ENCODE measurements around the gene PPAN. TPM values are rescaled to one million over a fixed set of nuclear protein-coding genes. Genes with fewer than 3 reads are reported as not detected.

PPAN gene
- total and polyA plus RNA-seq, 7 donors, result 29.3 to 93.4 (median 60.8) TPM

- ATAC-seq (peak in 3 of 4 donors; percentile 2 to 16 (median 6)), DNase-seq (peak in 1 of 2 donors; percentile 53)
- WGBS, 3 donors, result 78 to 84% (median 82%) methylated on average over 43 of the region's 43 CpGs
Measured at GRCh38 chr19:10113964-10114650, 7.9 kb downstream of the PPAN start.

GRCh38 chr19:10114651-10115391 lies 8.7 kb downstream of the PPAN start:
- Histone ChIP-seq H3K9me3 (no peaks in the 10 kb centered on the region), H3K4me3 (no peak overlapping the region), H3K4me1 (peaks cover 28% of the 10 kb centered on the region), H3K36me3 (ENCODE audit: insufficient read depth in 1 of 2, low read depth in 1 of 2) (peaks cover 15 to 65% of the 10 kb centered on the region in 2 donors), H3K27ac (no peak overlapping the region), H3K27me3 (ENCODE audit: insufficient read depth in 3 of 3, low read length in 2 of 3) (no peaks in the 10 kb centered on the region)
- no peak for ATAC-seq
- peak in 1 of 2 donors; percentile 55 for DNase-seq
- intact Hi-C loops (cut with DNase I), result loop anchor here in 1 of 2 donors (5.0 to 10.0 kb wide), 2 partner anchors 137 to 280 kb away; partner anchors contain the start of gene MRPL4
- no peak for TF ChIP-seq CTCF (IDR thresholded peaks at IDR 0.05)
- WGBS, 3 donors, result 59 to 73% (median 61%) methylated on average over 25 to 26 of the region's 26 CpGs

More at GRCh38 chr19:10113964-10114650, 7.9 kb downstream of the PPAN start:
- intact Hi-C loops (cut with DNase I), result loop anchor here in 1 of 2 donors (10.0 kb wide), 1 partner anchor 281 kb away; no protein-coding TSS in a partner anchor
- H3K27ac ChIP-seq, result no peak overlapping the region
- no peak for TF ChIP-seq CTCF (IDR thresholded peaks at IDR 0.05)
- no peaks in the 10 kb centered on the region for H3K27me3 ChIP-seq (ENCODE audit: insufficient read depth in 3 of 3, low read length in 2 of 3)
- peaks cover 27% of the 10 kb centered on the region for H3K4me1 ChIP-seq
- H3K36me3 ChIP-seq (ENCODE audit: insufficient read depth in 1 of 2, low read depth in 1 of 2), result peaks cover 16 to 72% of the 10 kb centered on the region in 2 donors
- no peak overlapping the region for H3K4me3 ChIP-seq
- H3K9me3 ChIP-seq, result no peaks in the 10 kb centered on the region

GRCh38 chr19:10115392-10116084 lies 9.4 kb downstream of the PPAN start:
- Histone ChIP-seq H3K27me3 (ENCODE audit: insufficient read depth in 3 of 3, low read length in 2 of 3) (no peaks in the 10 kb centered on the region), H3K4me1 (peaks cover 28% of the 10 kb centered on the region), H3K4me3 (no peak overlapping the region), H3K36me3 (ENCODE audit: insufficient read depth in 1 of 2, low read depth in 1 of 2) (peaks cover 9 to 58% of the 10 kb centered on the region in 2 donors), H3K9me3 (no peaks in the 10 kb centered on the region), H3K27ac (peak overlapping the region; percentile 68)
- no peak for TF ChIP-seq CTCF (IDR thresholded peaks at IDR 0.05)
- ATAC-seq, result no peak
- 79 to 85% (median 81%) methylated on average over 45 of the region's 45 CpGs for WGBS, 3 donors
- peak in 1 of 2 donors; percentile 50 for DNase-seq
- intact Hi-C loops (cut with DNase I), result loop anchor here in 1 of 2 donors (5.0 to 10.0 kb wide), 2 partner anchors 137 to 279 kb away; partner anchors contain the start of gene MRPL4

GRCh38 chr19:10116085-10116865 lies 10.1 kb downstream of the PPAN start:
- Histone ChIP-seq H3K4me3 (peak overlapping the region; percentile 13), H3K27ac (peak overlapping the region; percentile 68), H3K9me3 (no peaks in the 10 kb centered on the region), H3K36me3 (ENCODE audit: insufficient read depth in 1 of 2, low read depth in 1 of 2) (peaks cover 4 to 51% of the 10 kb centered on the region in 2 donors), H3K4me1 (peaks cover 28% of the 10 kb centered on the region), H3K27me3 (ENCODE audit: insufficient read depth in 3 of 3, low read length in 2 of 3) (no peaks in the 10 kb centered on the region)
- intact Hi-C loops (cut with DNase I), result loop anchor here in 1 of 2 donors (5.0 to 10.0 kb wide), 2 partner anchors 136 to 279 kb away; partner anchors contain the start of gene MRPL4
- 58 to 73% (median 64%) methylated on average over 35 of the region's 35 CpGs for WGBS, 3 donors
- peak; percentile 69 to 80 (median 72) for ATAC-seq
- peak; percentile 69 to 87 for DNase-seq
- TF ChIP-seq CTCF (IDR thresholded peaks at IDR 0.05), result no peak

Measured in psoas muscle (tissue), 8 donors.